Cardiac muscle cell (in vitro differentiated cells and primary cell): Measurements from ENCODE around the gene HPCA. TPM values are rescaled to one million over a fixed set of nuclear protein-coding genes. Genes with fewer than 3 reads are reported as not detected.

Experiments used
- DNase-seq, 2 donors: peaks; one replicate each; pipeline versions ENCODE4 v3.0.0 to v3.0.0-alpha.2; 2010 to 2017; ENCODE audit warnings: low read depth in 1 of 2, low spot score in 1 of 2
- H3K27ac ChIP-seq: fragments of 200-600 bp; sonication (generic); 2 replicates; pipeline ENCODE4 v1.5.1; 2016
- H3K27me3 ChIP-seq: fragments of 200-600 bp; sonication (generic); 2 replicates; pipeline ENCODE4 v1.6.0; 2016; ENCODE audit warnings: control low read depth
- H3K36me3 ChIP-seq: fragments of 200-600 bp; sonication (generic); 2 replicates; pipeline ENCODE4 v1.5.1; 2016; ENCODE audit warnings: control low read depth
- H3K4me1 ChIP-seq: fragments of 200-600 bp; sonication (generic); 2 replicates; pipeline ENCODE4 v1.8.1; 2017; ENCODE audit warnings: low read depth, mild to moderate bottlenecking, mixed run types
- H3K4me3 ChIP-seq: fragments of 200-600 bp; sonication (generic); 2 replicates; pipeline ENCODE4 v1.5.1; 2016; ENCODE audit warnings: mild to moderate bottlenecking
- H3K9me3 ChIP-seq: fragments of 200-600 bp; sonication (generic); 2 replicates; pipeline ENCODE4 v1.5.1; 2017; ENCODE audit warnings: low read depth, mild to moderate bottlenecking, control low read depth
- polyA plus RNA-seq: library from polyadenylated mRNA; unstranded; fragments of >200 nt; fragmentation: Nextera tagmentation; extraction: Ambion mirVana; gene quantifications from 2 replicates; pipeline ENCODE4 v1.2.1, GENCODE V29; 2016
- total RNA-seq: library from RNA; depleted of rRNA; stranded (reverse); fragments of >200 nt; gene quantifications from 2 replicates; pipeline ENCODE4 v1.2.3, GENCODE V29; 2016
- TF ChIP-seq, protein P1 (sequence below): IDR thresholded peaks from 2 replicates; pipeline ENCODE4 v1.5.1; 2012; ENCODE audit warnings: low read depth, mild to moderate bottlenecking, low read length

The HPCA gene
- total and polyA plus RNA-seq, 2 experiments from 2014 or later: not detected

DNA sequence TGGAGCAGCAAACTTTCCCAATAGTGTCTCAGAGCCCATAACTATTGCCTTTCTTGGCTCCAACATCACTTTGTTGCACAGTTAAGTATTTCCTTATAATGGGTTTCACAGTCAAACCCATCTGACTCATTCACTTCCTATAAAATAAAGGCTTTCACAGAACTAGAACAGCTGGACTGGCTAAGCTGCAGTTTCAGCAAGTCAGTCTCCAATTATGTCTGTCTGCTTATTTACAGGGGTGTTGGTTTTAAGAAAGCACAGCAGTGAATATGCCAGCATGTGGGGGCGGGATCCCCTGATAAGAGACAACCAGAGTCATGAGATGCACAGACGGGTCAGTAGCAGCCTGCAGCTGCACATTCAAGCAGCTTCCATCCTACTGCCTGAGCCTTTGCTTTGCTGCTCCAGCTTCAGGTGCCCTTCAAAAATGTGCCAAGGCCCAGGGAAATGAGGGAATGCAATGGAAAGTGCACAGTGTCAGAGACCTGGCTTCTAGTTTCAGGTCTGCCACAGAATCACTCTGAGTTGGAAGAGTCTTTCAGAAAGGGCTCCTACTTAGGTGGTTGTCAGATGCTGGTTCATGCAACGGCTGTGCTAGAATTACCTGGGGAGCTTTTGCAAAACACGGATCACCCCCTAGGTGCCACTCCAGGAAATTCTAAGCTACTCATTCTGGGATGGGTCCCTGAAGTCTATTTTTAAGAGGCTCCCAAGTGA, 53.5 kb downstream of the HPCA start:
- H3K4me3 ChIP-seq: no peak overlapping the region
- no peaks in the 10 kb centered on the region for H3K9me3 ChIP-seq
- peaks cover 22% of the 10 kb centered on the region for H3K36me3 ChIP-seq
- H3K4me1 ChIP-seq: no peaks in the 10 kb centered on the region
- H3K27me3 ChIP-seq: no peaks in the 10 kb centered on the region
- no peak overlapping the region for H3K27ac ChIP-seq
- peak in 1 of 2 donors; percentile 95 for DNase-seq
- TF ChIP-seq, protein P1, sequence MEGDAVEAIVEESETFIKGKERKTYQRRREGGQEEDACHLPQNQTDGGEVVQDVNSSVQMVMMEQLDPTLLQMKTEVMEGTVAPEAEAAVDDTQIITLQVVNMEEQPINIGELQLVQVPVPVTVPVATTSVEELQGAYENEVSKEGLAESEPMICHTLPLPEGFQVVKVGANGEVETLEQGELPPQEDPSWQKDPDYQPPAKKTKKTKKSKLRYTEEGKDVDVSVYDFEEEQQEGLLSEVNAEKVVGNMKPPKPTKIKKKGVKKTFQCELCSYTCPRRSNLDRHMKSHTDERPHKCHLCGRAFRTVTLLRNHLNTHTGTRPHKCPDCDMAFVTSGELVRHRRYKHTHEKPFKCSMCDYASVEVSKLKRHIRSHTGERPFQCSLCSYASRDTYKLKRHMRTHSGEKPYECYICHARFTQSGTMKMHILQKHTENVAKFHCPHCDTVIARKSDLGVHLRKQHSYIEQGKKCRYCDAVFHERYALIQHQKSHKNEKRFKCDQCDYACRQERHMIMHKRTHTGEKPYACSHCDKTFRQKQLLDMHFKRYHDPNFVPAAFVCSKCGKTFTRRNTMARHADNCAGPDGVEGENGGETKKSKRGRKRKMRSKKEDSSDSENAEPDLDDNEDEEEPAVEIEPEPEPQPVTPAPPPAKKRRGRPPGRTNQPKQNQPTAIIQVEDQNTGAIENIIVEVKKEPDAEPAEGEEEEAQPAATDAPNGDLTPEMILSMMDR: no peak

DNA sequence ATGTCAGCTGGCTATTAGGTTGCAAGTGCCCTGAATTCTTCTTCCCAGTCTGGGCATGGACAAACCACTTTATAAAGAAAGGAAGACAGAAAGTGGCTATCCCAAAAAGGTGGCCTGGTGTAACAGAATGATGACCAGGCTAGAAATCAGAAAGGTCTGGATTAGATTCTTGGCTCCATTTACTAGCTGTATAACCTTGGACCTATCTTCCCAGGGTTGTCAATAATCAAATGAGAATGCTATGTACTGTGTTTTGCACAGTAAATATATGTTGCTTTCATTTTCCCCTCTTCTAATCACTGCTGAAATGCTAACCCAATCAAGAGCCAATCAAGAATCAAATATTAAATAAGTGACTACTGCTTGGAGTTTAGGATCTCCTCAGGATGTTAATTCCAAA, 57.9 kb downstream of the HPCA start:
- no peak for DNase-seq
- Histone ChIP-seq H3K4me3 (no peak overlapping the region), H3K9me3 (no peaks in the 10 kb centered on the region), H3K27ac (no peak overlapping the region), H3K27me3 (no peaks in the 10 kb centered on the region), H3K36me3 (peaks cover 24% of the 10 kb centered on the region), H3K4me1 (peaks cover 17% of the 10 kb centered on the region)
- TF ChIP-seq, protein P1: no peak

Other genes starting within 250 kb of the HPCA start
- 31.7 and 37.1 TPM in 2 replicates for gene ZBTB8OS, start 235.9 kb upstream of the HPCA start, total RNA-seq
- gene ZBTB8OS, start 235.9 kb upstream of the HPCA start, polyA plus RNA-seq: 52.0 and 66.8 TPM in 2 replicates
- gene RBBP4, start 235.3 kb upstream of the HPCA start, total RNA-seq: 275 and 279 TPM in 2 replicates
- 336 and 405 TPM in 2 replicates for gene RBBP4, start 235.3 kb upstream of the HPCA start, polyA plus RNA-seq
- 2.5 and 4.5 TPM in 2 replicates for gene SYNC, start 183.7 kb upstream of the HPCA start, total RNA-seq
- 1.2 and 1.6 TPM in 2 replicates for gene SYNC, start 183.7 kb upstream of the HPCA start, polyA plus RNA-seq
- gene YARS1, start 69.1 kb upstream of the HPCA start, total RNA-seq: 77.9 and 80.3 TPM in 2 replicates
- 125 and 167 TPM in 2 replicates for gene YARS1, start 69.1 kb upstream of the HPCA start, polyA plus RNA-seq
- gene S100PBP, start 68.8 kb upstream of the HPCA start, total RNA-seq: 23.0 and 40.5 TPM in 2 replicates
- gene S100PBP, start 68.8 kb upstream of the HPCA start, polyA plus RNA-seq: 30.5 and 37.4 TPM in 2 replicates
- gene FNDC5, start 15.6 kb upstream of the HPCA start, total RNA-seq: 34.2 and 40.7 TPM in 2 replicates
- gene FNDC5, start 15.6 kb upstream of the HPCA start, polyA plus RNA-seq: 18.0 and 37.4 TPM in 2 replicates
- gene TMEM54, start 14.9 kb downstream of the HPCA start, total RNA-seq: 30.3 and 61.6 TPM in 2 replicates
- gene TMEM54, start 14.9 kb downstream of the HPCA start, polyA plus RNA-seq: 17.1 and 41.4 TPM in 2 replicates
- gene RNF19B, start 78.3 kb downstream of the HPCA start, total RNA-seq: 15.8 and 28.5 TPM in 2 replicates
- gene RNF19B, start 78.3 kb downstream of the HPCA start, polyA plus RNA-seq: 16.2 and 17.8 TPM in 2 replicates
- gene AK2, start 150.4 kb downstream of the HPCA start, total RNA-seq: 201 and 263 TPM in 2 replicates
- gene AK2, start 150.4 kb downstream of the HPCA start, polyA plus RNA-seq: 264 and 281 TPM in 2 replicates
- gene AZIN2, start 194.7 kb downstream of the HPCA start, total RNA-seq: 7.7 and 9.7 TPM in 2 replicates
- 13.4 and 18.6 TPM in 2 replicates for gene AZIN2, start 194.7 kb downstream of the HPCA start, polyA plus RNA-seq